Nephron progenitor cell (in vitro differentiated cells): ENCODE data around the gene CACNA1C.

Source experiments
- DNase-seq: peaks from one replicate; pipeline ENCODE4 v3.0.0; 2021
- H3K27ac Mint-ChIP-seq: 2 replicates; pipeline ENCODE4 v1.8.0; 2021; ENCODE audit warnings: mild to moderate bottlenecking, moderate library complexity, mixed read lengths
- H3K27me3 Mint-ChIP-seq: 2 replicates; pipeline ENCODE4 v1.8.0; 2021; ENCODE audit warnings: mild to moderate bottlenecking, low read depth, mixed read lengths; ENCODE audit not compliant: poor library complexity
- H3K36me3 Mint-ChIP-seq: 2 replicates; pipeline ENCODE4 v1.8.0; 2021; ENCODE audit warnings: low read depth, mixed read lengths
- H3K4me1 Mint-ChIP-seq: 2 replicates; pipeline ENCODE4 v1.8.0; 2021; ENCODE audit warnings: mixed read lengths
- H3K4me3 Mint-ChIP-seq: 2 replicates; pipeline ENCODE4 v1.8.0; 2021; ENCODE audit warnings: mild to moderate bottlenecking, moderate library complexity, mixed read lengths
- H3K9me3 Mint-ChIP-seq: 2 replicates; pipeline ENCODE4 v1.8.0; 2021; ENCODE audit warnings: mild to moderate bottlenecking, moderate library complexity, mixed read lengths
- TF ChIP-seq, protein P1 (sequence below): fragments of 200-600 bp; sonication (generic); IDR thresholded peaks from 2 replicates; pipeline ENCODE4 v1.5.0; 2021; ENCODE audit warnings: antibody characterized with exemption

CACNA1C gene

DNA sequence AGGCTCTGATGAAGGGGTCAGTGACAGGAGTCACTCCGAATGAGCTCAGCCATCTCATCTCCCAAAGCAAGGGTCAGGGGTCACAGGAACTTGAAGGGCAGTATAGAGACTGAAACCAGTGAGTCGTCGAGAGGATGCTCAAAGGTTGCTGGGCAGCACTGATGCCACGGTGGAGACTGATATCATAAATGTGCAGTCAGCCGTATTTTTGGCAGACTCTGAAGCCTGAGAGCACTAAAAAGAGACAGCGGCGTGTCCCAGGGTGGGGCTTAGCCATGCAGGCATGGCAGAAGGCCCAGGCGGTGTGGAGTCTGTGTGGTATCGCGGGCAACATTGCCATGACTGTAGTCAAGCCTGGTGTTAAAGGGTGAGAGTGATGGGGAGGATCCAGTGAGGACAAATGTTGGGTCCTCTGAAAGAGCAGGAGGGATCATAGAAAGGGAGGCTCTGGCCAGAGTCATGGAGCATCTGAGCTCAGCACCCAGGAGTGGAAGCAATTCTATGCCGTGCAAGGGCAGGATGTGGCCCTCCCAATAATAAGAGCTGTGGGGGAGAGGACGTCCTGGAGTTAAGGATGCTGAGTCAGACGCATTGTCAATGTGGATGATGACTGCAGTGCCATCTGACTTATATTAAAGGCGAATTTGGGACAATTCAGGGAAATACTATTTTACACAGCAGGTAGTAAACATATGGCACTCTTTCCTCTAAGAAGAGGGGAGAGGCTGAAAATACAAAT, 500.8 kb downstream of the CACNA1C start:
- H3K36me3 Mint-ChIP-seq, result no peaks in the 10 kb centered on the region
- H3K9me3 Mint-ChIP-seq, result no peaks in the 10 kb centered on the region
- peaks cover 30% of the 10 kb centered on the region for H3K4me1 Mint-ChIP-seq
- H3K27ac Mint-ChIP-seq, result no peak overlapping the region
- DNase-seq, result no peak
- H3K27me3 Mint-ChIP-seq, result peaks cover 30% of the 10 kb centered on the region
- no peak overlapping the region for H3K4me3 Mint-ChIP-seq
- TF ChIP-seq, protein P1, sequence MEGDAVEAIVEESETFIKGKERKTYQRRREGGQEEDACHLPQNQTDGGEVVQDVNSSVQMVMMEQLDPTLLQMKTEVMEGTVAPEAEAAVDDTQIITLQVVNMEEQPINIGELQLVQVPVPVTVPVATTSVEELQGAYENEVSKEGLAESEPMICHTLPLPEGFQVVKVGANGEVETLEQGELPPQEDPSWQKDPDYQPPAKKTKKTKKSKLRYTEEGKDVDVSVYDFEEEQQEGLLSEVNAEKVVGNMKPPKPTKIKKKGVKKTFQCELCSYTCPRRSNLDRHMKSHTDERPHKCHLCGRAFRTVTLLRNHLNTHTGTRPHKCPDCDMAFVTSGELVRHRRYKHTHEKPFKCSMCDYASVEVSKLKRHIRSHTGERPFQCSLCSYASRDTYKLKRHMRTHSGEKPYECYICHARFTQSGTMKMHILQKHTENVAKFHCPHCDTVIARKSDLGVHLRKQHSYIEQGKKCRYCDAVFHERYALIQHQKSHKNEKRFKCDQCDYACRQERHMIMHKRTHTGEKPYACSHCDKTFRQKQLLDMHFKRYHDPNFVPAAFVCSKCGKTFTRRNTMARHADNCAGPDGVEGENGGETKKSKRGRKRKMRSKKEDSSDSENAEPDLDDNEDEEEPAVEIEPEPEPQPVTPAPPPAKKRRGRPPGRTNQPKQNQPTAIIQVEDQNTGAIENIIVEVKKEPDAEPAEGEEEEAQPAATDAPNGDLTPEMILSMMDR, result no peak

DNA sequence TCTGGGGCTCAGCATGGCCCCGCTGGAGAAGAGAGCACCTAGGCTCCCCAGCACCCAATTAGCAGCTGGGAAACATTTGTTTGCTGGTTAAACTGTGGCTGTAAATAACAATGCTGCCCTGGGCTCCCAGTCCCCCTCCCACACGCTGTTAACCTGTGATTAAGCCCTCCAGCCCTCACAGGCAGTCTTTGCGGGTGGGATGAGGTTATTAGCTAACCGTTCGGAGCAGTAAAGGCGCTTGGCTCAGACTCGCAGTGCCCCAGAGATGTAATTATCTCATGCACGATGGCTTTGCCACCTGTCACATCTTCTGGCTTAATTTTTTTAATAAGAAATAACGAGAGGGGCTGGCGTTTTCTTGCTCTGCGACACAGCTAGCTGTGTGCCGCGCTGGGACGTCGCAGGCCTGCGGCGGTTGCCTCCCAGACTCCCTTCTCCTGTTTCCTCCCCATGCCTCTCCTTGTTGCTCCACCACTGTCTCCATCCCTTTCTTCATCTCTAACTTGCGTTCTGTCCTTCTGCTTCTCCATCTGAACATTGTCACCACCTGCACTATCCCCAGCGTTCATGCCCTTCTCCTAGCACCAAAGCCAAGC, 502.8 kb downstream of the CACNA1C start:
- H3K4me1 Mint-ChIP-seq, result peaks cover 26% of the 10 kb centered on the region
- peak overlapping the region; percentile 8 for H3K27ac Mint-ChIP-seq
- TF ChIP-seq, protein P1, result no peak
- H3K9me3 Mint-ChIP-seq, result no peaks in the 10 kb centered on the region
- H3K4me3 Mint-ChIP-seq, result no peak overlapping the region
- DNase-seq, result no peak
- H3K36me3 Mint-ChIP-seq, result no peaks in the 10 kb centered on the region
- H3K27me3 Mint-ChIP-seq, result peaks cover 27% of the 10 kb centered on the region

DNA sequence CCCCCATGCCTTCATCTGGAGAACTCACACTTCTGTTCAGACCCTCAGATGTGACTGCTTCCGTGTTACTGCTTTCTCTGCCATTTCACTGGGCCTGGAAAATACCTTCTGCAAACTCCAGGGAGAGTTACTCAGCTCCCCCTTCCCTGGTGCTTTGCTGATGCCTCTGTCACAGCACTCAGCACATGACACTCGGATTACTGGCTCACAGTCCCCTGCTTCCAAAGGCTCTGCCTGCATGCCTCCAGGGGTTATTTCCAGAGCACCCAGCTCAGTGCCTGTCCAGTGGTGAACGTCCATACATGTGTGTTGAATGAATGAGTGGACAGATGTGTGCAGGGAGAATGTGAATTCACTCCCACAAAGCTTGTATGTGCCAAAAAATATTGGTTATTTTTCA, 504.8 kb downstream of the CACNA1C start:
- Mint-ChIP-seq H3K27me3 (peaks cover 31% of the 10 kb centered on the region), H3K9me3 (no peaks in the 10 kb centered on the region), H3K4me1 (peaks cover 34% of the 10 kb centered on the region), H3K4me3 (no peak overlapping the region), H3K27ac (peak overlapping the region; percentile 6), H3K36me3 (no peaks in the 10 kb centered on the region)
- DNase-seq, result no peak
- TF ChIP-seq, protein P1, result no peak

DNA sequence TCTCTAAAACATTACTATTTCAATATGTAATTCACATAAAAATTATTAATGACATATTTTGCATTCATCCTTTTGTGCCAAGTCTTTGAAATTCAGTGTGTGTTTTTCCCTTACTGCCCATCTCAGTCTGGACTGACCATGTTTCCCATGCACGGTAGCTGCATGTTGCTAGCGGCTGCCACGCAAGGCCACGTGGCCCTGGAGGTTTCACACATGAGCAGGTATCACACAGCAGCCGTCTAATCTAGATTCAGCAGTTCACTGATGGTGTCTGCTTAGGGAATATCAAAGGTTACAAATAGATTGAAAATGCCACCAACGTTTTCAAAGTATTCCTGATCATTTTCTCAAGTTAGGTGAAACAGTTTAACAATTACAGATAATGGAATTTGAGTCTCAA, 507.1 kb downstream of the CACNA1C start:
- H3K27ac Mint-ChIP-seq, result no peak overlapping the region
- peaks cover 32% of the 10 kb centered on the region for H3K4me1 Mint-ChIP-seq
- H3K4me3 Mint-ChIP-seq, result no peak overlapping the region
- DNase-seq, result no peak
- no peaks in the 10 kb centered on the region for H3K36me3 Mint-ChIP-seq
- no peaks in the 10 kb centered on the region for H3K9me3 Mint-ChIP-seq
- TF ChIP-seq, protein P1, result no peak
- H3K27me3 Mint-ChIP-seq, result peaks cover 31% of the 10 kb centered on the region

DNA sequence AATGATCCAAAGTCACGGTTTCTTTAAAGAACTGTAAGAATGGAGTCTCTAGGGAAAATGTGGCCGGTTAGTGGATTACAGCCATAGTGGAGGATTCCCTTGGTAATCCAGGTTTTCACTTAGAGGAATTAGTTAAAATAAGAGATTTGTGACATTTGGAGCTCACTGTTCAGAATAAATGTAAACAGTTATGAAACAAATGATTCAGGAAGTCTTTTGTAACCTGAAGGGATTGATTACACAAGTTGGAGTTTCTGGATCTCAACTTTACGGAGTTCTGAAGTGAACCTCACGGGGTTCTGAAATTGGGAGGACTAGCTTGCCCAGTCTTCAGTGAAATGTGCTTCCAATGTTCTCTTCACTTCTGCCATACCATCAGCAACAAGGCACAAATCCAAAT, 507.6 kb downstream of the CACNA1C start:
- peaks cover 29% of the 10 kb centered on the region for H3K4me1 Mint-ChIP-seq
- no peaks in the 10 kb centered on the region for H3K36me3 Mint-ChIP-seq
- H3K27me3 Mint-ChIP-seq, result peaks cover 31% of the 10 kb centered on the region
- TF ChIP-seq, protein P1, result no peak
- H3K9me3 Mint-ChIP-seq, result no peaks in the 10 kb centered on the region
- H3K4me3 Mint-ChIP-seq, result no peak overlapping the region
- no peak for DNase-seq
- no peak overlapping the region for H3K27ac Mint-ChIP-seq

DNA sequence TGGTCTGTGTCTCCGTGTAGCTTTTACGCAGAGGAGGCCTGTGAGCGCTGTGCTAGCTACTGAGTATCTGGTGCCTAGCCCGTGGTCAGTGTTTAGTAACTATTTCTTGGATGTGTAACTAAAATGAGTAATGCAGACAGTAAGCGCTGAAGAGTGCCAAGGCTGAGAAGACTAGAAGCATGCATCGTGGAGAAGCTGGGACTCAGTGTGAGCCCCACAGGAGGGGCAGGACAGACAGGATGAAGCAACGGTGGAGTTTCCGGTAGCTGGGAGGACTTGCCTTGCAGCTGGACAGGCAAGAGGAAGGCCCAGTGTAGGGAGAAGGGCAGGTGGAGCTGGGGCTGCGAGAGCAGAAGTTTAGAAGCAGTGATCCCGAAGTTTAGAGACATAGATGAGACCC, 508.6 kb downstream of the CACNA1C start:
- no peak for DNase-seq
- no peak overlapping the region for H3K27ac Mint-ChIP-seq
- no peak overlapping the region for H3K4me3 Mint-ChIP-seq
- H3K27me3 Mint-ChIP-seq, result peaks cover 27% of the 10 kb centered on the region
- H3K4me1 Mint-ChIP-seq, result peaks cover 20% of the 10 kb centered on the region
- H3K36me3 Mint-ChIP-seq, result no peaks in the 10 kb centered on the region
- TF ChIP-seq, protein P1, result no peak
- no peaks in the 10 kb centered on the region for H3K9me3 Mint-ChIP-seq
